SU-DHL-6 (cell line): ENCODE data around the gene FRMPD4.

Experiments used
- H2AFZ ChIP-seq: fragments of 200-600 bp; sonication (generic); 2 replicates; pipeline ENCODE4 v1.6.1; 2014; ENCODE audit warnings: low read depth, mild to moderate bottlenecking, moderate library complexity, mixed read lengths, antibody characterized with exemption, low read length; ENCODE audit not compliant: severe bottlenecking
- H3F3A ChIP-seq: fragments of 200-600 bp; shearing (Covaris generic); 2 replicates; pipeline ENCODE4 v1.6.0; 2016; ENCODE audit warnings: antibody characterized with exemption, mild to moderate bottlenecking; ENCODE audit not compliant: insufficient read depth
- H3K27ac ChIP-seq: fragments of 200-600 bp; sonication (generic); 2 replicates; pipeline ENCODE4 v1.5.1; 2016; ENCODE audit warnings: low read depth, mild to moderate bottlenecking, low read length, moderate library complexity, mixed read lengths
- H3K27me3 ChIP-seq: fragments of 200-600 bp; sonication (generic), shearing (Covaris generic); 2 replicates; pipeline ENCODE4 v1.6.0; 2014; ENCODE audit warnings: mild to moderate bottlenecking, low read length
- H3K36me3 ChIP-seq: fragments of 200-600 bp; sonication (generic); 2 replicates; pipeline ENCODE4 v1.6.1; 2014; ENCODE audit warnings: mild to moderate bottlenecking, low read length, mixed read lengths
- H3K4me2 ChIP-seq: fragments of 300-600, 200-600 bp; shearing (Covaris generic), sonication (generic); 2 replicates; pipeline ENCODE4 v1.6.0; 2014; ENCODE audit warnings: low read length, low read depth, mild to moderate bottlenecking; ENCODE audit not compliant: poor library complexity, severe bottlenecking
- H3K4me3 ChIP-seq: fragments of 200-600 bp; sonication (generic); 2 replicates; pipeline ENCODE4 v1.5.1; 2014; ENCODE audit warnings: antibody characterized with exemption, low read length, mild to moderate bottlenecking, mixed read lengths; ENCODE audit not compliant: insufficient read depth, poor library complexity, severe bottlenecking
- H3K79me2 ChIP-seq: fragments of 200-600 bp; sonication (generic); 2 replicates; pipeline ENCODE4 v1.6.1; 2014; ENCODE audit warnings: mild to moderate bottlenecking, low read length, moderate library complexity; ENCODE audit not compliant: insufficient read depth
- H3K9ac ChIP-seq: fragments of 200-600 bp; sonication (generic); 2 replicates; pipeline ENCODE4 v1.7.0; 2014; ENCODE audit warnings: mild to moderate bottlenecking, low read length
- H3K9me2 ChIP-seq: fragments of 200-600 bp; sonication (generic); replicated peaks from 2 replicates; pipeline ENCODE4 v1.6.1; 2014; ENCODE audit warnings: low read length; ENCODE audit not compliant: insufficient read depth
- H3K9me3 ChIP-seq: fragments of 200-600 bp; sonication (generic); 2 replicates; pipeline ENCODE4 v1.6.1; 2014; ENCODE audit warnings: low read length, mixed read lengths; ENCODE audit not compliant: insufficient read depth
- H4K20me1 ChIP-seq: fragments of 200-600 bp; sonication (generic); 2 replicates; pipeline ENCODE4 v1.6.1; 2014; ENCODE audit warnings: low read depth, mild to moderate bottlenecking, antibody characterized with exemption, low read length, moderate library complexity, mixed read lengths
- CTCF ChIP-seq: fragments of 200-600 bp; sonication (generic); IDR thresholded peaks from one replicate; pipeline ENCODE4 v1.5.1; 2017; ENCODE audit warnings: antibody characterized with exemption, mild to moderate bottlenecking, low read length, moderate library complexity; ENCODE audit not compliant: insufficient read depth, poor library complexity, severe bottlenecking
- EZH2phosphoT487 ChIP-seq: fragments of 200-600 bp; sonication (generic), shearing (Covaris generic); conservative IDR thresholded peaks from 2 replicates; pipeline ENCODE4 v1.6.1; 2018; ENCODE audit warnings: mild to moderate bottlenecking, antibody characterized with exemption, low read length, moderate library complexity, mixed read lengths

FRMPD4 gene

GRCh38 chrX:12228862-12229261 lies 90.6 kb downstream of the FRMPD4 start:
- Histone ChIP-seq H3K9ac (no peak overlapping the region), H3K27me3 (no peaks in the 10 kb centered on the region)

DNA sequence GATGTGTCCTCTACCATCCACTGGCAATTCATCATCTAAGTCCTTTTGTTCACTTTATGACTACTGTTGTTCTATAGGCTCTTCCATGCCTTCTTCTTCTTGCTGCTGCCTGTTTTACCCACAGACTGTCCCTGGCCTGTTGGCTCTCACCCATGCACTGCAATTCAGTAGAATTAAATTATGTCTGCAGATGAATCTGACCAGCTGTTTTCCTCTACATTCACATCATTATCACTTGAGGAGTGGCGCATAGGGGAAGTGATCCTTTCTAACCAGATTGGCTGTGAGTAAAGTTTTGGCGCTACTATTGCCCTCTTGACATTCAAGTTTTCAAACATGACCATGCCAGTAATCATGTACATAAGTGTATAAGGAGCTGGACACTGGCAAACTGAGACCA lies 91.7 kb downstream of the FRMPD4 start:
- Histone ChIP-seq H3K27ac (no peak overlapping the region), H3K79me2 (no peaks in the 10 kb centered on the region), H3K27me3 (no peaks in the 10 kb centered on the region), H3K9me3 (no peaks in the 10 kb centered on the region), H3K36me3 (no peaks in the 10 kb centered on the region), H3K9me2 (no peaks in the 10 kb centered on the region), H4K20me1 (no peaks in the 10 kb centered on the region), H3K9ac (no peak overlapping the region), H3F3A (no peaks in the 10 kb centered on the region), H3K4me2 (no peak overlapping the region), H2AFZ (no peak overlapping the region), H3K4me3 (no peak overlapping the region)
- TF ChIP-seq EZH2phosphoT487 = no peak
- no peak for TF ChIP-seq CTCF

More at GRCh38 chrX:12228862-12229261, 90.6 kb downstream of the FRMPD4 start:
- no peaks in the 10 kb centered on the region for H3F3A ChIP-seq
- H2AFZ ChIP-seq = no peak overlapping the region
- H3K9me3 ChIP-seq = no peaks in the 10 kb centered on the region
- H3K79me2 ChIP-seq = no peaks in the 10 kb centered on the region
- TF ChIP-seq EZH2phosphoT487 = no peak
- TF ChIP-seq CTCF = no peak
- H3K4me2 ChIP-seq = no peak overlapping the region
- H3K27ac ChIP-seq = no peak overlapping the region
- no peaks in the 10 kb centered on the region for H4K20me1 ChIP-seq
- H3K4me3 ChIP-seq = no peak overlapping the region
- H3K9me2 ChIP-seq = no peaks in the 10 kb centered on the region
- no peaks in the 10 kb centered on the region for H3K36me3 ChIP-seq

DNA sequence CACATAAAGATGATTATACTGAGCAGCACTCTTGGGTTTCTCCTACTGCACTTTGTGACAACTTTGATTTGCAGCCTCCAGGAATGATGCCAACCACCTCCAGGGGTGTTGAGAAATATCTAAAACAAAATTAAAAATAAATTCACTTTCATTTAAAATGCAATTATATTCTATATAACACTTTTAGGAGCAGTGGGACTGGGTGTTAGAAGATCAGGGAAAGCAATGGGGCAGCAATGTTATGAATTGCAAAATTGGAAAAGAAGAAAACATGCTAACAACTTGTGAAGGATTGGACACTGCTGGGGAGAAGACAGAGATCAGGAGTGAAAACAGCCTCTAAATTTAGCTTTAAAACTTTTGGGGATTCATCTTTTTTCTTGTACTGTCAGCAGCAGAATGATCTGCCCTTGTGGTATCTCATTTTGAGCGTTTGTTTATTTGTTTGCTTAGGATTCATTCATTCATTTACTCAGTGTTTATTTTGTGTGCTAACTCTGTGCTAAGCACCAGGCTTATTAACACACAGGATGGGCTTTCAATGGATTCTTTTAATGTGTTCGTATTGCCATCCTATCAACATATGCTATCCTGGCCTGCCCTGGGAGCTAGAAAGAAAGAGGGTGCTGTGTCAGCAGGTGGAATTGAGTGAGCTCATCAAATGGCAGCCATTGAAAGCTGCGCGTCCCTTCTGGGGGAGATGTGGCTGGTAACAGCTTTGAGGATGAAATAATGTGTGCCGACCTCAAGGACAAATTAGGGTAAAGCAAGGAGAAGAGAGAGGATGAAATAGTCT lies 96.5 kb downstream of the FRMPD4 start:
- H3K4me3 ChIP-seq = no peak overlapping the region
- no peaks in the 10 kb centered on the region for H3K9me3 ChIP-seq
- H3K9me2 ChIP-seq = no peaks in the 10 kb centered on the region
- H3K79me2 ChIP-seq = no peaks in the 10 kb centered on the region
- H3K27me3 ChIP-seq = no peaks in the 10 kb centered on the region
- H3K27ac ChIP-seq = no peak overlapping the region
- no peaks in the 10 kb centered on the region for H3K36me3 ChIP-seq
- H3K9ac ChIP-seq = no peak overlapping the region
- H4K20me1 ChIP-seq = no peaks in the 10 kb centered on the region
- H3K4me2 ChIP-seq = no peak overlapping the region
- TF ChIP-seq EZH2phosphoT487 = no peak
- no peak for TF ChIP-seq CTCF
- no peak overlapping the region for H2AFZ ChIP-seq
- H3F3A ChIP-seq = no peaks in the 10 kb centered on the region
